HepG2 (cell line): Measurements from ENCODE around the gene SLC7A4. TPM values are rescaled to one million over a fixed set of nuclear protein-coding genes. Genes with fewer than 3 reads are reported as not detected.

ENCODE experiments used
- ASH2L ChIP-seq: fragments of 300-600, 200-600 bp; sonication (generic); IDR thresholded peaks from 2 replicates; pipeline ENCODE4 v1.7.0; 2017; ENCODE audit warnings: low read depth, mild to moderate bottlenecking, moderate library complexity, mixed read lengths, low read length; ENCODE audit not compliant: insufficient read length
- MBD4 ChIP-seq: IDR thresholded peaks from 2 replicates; pipeline ENCODE4 v1.6.1; 2012; ENCODE audit warnings: low read length, inconsistent platforms, borderline replicate concordance
- MEIS1 ChIP-seq: sonication (generic); formaldehyde crosslinking; IDR thresholded peaks from 2 replicates; pipeline ENCODE4 v1.9.0; 2021; ENCODE audit warnings: mild to moderate bottlenecking, missing genetic modification reagents, moderate library complexity, borderline replicate concordance
- MTF2 ChIP-seq: sonication (generic); formaldehyde crosslinking; IDR thresholded peaks from 2 replicates; pipeline ENCODE4 v1.5.0; 2020; ENCODE audit warnings: missing genetic modification reagents, borderline replicate concordance
- RBFOX2 ChIP-seq: fragments of 200-400 bp; formaldehyde crosslinking; IDR thresholded peaks from 2 replicates; pipeline ENCODE4 v1.6.1; 2017; ENCODE audit warnings: low read depth, mild to moderate bottlenecking, low read length
- SAP130 ChIP-seq: IDR thresholded peaks from 2 replicates; pipeline ENCODE4 v1.6.1; 2016; ENCODE audit warnings: low read depth
- ZFP1 ChIP-seq: IDR thresholded peaks from 2 replicates; pipeline ENCODE4 v1.6.1; 2016
- ZFP36L1 ChIP-seq: sonication (generic); formaldehyde crosslinking; IDR thresholded peaks from 2 replicates; pipeline ENCODE4 v1.8.0; 2022; ENCODE audit warnings: mild to moderate bottlenecking, missing genetic modification reagents, moderate library complexity
- ZFP36L2 ChIP-seq: sonication (generic); formaldehyde crosslinking; IDR thresholded peaks from 2 replicates; pipeline ENCODE4 v1.4.0; 2020; ENCODE audit warnings: missing genetic modification reagents
- ZNF44 ChIP-seq: sonication (generic); formaldehyde crosslinking; IDR thresholded peaks from 2 replicates; pipeline ENCODE4 v1.5.1; 2020; ENCODE audit warnings: mild to moderate bottlenecking, missing genetic modification reagents
- ZNF773 ChIP-seq: sonication (generic); formaldehyde crosslinking; IDR thresholded peaks from 2 replicates; pipeline ENCODE4 v1.4.0; 2020; ENCODE audit warnings: missing genetic modification reagents, borderline replicate concordance
- ZNF777 ChIP-seq: sonication (generic); formaldehyde crosslinking; IDR thresholded peaks from 2 replicates; pipeline ENCODE4 v1.4.0; 2020; ENCODE audit warnings: missing genetic modification reagents
- ZNF781 ChIP-seq: sonication (generic); formaldehyde crosslinking; IDR thresholded peaks from 2 replicates; pipeline ENCODE4 v1.5.1; 2020; ENCODE audit warnings: borderline replicate concordance, mild to moderate bottlenecking, missing genetic modification reagents; ENCODE audit errors: not compliant biosample characterization
- ZNF841 ChIP-seq: sonication (generic); formaldehyde crosslinking; IDR thresholded peaks from 2 replicates; pipeline ENCODE4 v1.8.1; 2023; ENCODE audit warnings: missing genetic modification reagents, borderline replicate concordance
- polyA plus RNA-seq, 8 experiments: library from polyadenylated mRNA; depleted of rRNA in 3 of 8; stranded (reverse) in 7 of 8; unstranded in 1 of 8; fragments of >200 nt; fragmentation: Illumina TruSeq in 4 of 8; extraction: Trizol in 4 of 8; gene quantifications; 2 replicates each; pipeline versions ENCODE4 v1.2.1 to v1.2.3, GENCODE V29; 2011 to 2016; ENCODE audit warnings: low read depth in 4 of 8, missing spikeins in 1 of 8, mixed read lengths in 1 of 8; ENCODE audit not compliant: insufficient read depth in 1 of 8
- total RNA-seq, 5 experiments: library from RNA; depleted of rRNA; stranded (reverse); fragments of >200 nt; fragmentation: Illumina TruSeq; extraction: Trizol; gene quantifications; 2 replicates each; pipeline ENCODE4 v1.2.3, GENCODE V29; 2016; ENCODE audit warnings: low read depth in 1 of 5
- TF ChIP-seq, protein P1 (sequence below): sonication (generic); formaldehyde crosslinking; IDR thresholded peaks from 2 replicates; pipeline ENCODE4 v1.5.0; 2020; ENCODE audit warnings: missing genetic modification reagents, mild to moderate bottlenecking, borderline replicate concordance
- TF ChIP-seq, protein P2 (sequence below): sonication (generic); formaldehyde crosslinking; IDR thresholded peaks from 2 replicates; pipeline ENCODE4 v1.4.0; 2020; ENCODE audit warnings: missing genetic modification reagents
- TF ChIP-seq, protein P3 (sequence below): sonication (generic); formaldehyde crosslinking; IDR thresholded peaks from 2 replicates; pipeline ENCODE4 v1.4.0; 2020; ENCODE audit warnings: mild to moderate bottlenecking, missing genetic modification reagents
- TF ChIP-seq, protein P4 (sequence below): sonication (generic); formaldehyde crosslinking; IDR thresholded peaks from 2 replicates; pipeline ENCODE4 v1.4.0; 2020; ENCODE audit warnings: low read depth, mild to moderate bottlenecking, missing genetic modification reagents
- TF ChIP-seq, protein P5 (sequence below): sonication (generic); formaldehyde crosslinking; IDR thresholded peaks from 2 replicates; pipeline ENCODE4 v1.4.0; 2020; ENCODE audit warnings: missing genetic modification reagents

SLC7A4 gene
- total and polyA plus RNA-seq, 2 of the 13 experiments (the other 11 are each of a cell fraction or from before 2014, with no cell fraction given), result not detected

DNA sequence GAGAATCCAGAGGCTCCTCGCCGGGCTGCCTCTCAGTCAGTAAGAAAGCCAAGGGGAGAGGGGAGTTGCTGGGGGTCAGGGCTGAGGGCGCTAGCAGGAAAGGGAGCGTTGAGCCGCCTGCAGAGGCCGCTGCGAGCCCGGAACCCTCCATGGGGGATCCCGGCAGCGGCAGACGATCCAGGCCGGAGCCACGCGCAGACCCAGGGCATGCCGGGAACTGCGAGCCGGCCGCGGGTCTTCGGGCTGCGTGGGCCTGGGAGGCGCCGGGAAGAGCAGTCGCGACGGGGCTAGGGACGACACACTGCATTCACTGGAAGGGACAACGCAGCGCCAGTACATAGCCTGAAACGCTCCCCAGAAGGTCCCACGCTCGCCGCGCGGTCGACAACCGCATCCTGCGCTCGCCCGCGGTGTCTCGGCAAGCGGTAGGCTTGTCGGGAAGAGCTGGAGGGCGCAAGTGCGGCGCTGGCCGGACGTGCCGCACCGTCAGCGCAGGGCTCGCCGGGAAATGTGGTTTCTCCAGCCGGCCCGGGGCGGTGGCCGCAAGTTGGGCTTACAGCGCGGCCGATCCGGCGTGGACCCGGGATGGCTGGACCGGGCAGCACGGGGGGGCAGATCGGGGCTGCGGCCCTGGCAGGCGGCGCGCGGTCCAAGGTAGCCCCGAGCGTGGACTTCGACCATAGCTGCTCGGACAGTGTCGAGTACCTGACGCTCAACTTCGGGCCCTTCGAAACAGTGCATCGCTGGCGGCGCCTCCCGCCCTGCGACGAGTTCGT, 50.4 kb downstream of the SLC7A4 start, which contains the start of gene LZTR1 (continued):
- TF ChIP-seq, protein P1, sequence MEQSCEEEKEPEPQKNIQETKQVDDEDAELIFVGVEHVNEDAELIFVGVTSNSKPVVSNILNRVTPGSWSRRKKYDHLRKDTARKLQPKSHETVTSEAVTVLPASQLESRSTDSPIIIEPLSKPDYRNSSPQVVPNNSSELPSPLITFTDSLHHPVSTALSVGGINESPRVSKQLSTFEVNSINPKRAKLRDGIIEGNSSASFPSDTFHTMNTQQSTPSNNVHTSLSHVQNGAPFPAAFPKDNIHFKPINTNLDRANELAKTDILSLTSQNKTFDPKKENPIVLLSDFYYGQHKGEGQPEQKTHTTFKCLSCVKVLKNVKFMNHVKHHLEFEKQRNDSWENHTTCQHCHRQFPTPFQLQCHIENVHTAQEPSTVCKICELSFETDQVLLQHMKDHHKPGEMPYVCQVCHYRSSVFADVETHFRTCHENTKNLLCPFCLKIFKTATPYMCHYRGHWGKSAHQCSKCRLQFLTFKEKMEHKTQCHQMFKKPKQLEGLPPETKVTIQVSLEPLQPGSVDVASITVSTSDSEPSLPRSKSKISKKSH (CRISPR knock-in tag), result peak; percentile 80; the same call in 1 of the 2 replicates
- TF ChIP-seq ZFP1 (peak; percentile 74; the same call in 1 of the 2 replicates), MTF2 (CRISPR knock-in tag) (peak; percentile 81), ZNF773 (CRISPR knock-in tag) (0 out of 2 replicates have a peak, but pooled peaks have one; percentile 69), MBD4 (no peak), RBFOX2 (peak; percentile 100), ZNF781 (CRISPR knock-in tag) (peak; percentile 89), ASH2L (peak; percentile 87), ZNF44 (CRISPR knock-in tag) (0 out of 2 replicates have a peak, but pooled peaks have one; percentile 68), SAP130 (CRISPR knock-in tag) (peak; percentile 83), ZNF777 (CRISPR knock-in tag) (peak; percentile 75), ZNF841 (CRISPR knock-in tag) (no peak), ZFP36L2 (0 out of 2 replicates have a peak, but pooled peaks have one; percentile 38), MEIS1 (peak; percentile 87), ZFP36L1 (CRISPR knock-in tag) (peak; percentile 90)
- TF ChIP-seq, protein P2, sequence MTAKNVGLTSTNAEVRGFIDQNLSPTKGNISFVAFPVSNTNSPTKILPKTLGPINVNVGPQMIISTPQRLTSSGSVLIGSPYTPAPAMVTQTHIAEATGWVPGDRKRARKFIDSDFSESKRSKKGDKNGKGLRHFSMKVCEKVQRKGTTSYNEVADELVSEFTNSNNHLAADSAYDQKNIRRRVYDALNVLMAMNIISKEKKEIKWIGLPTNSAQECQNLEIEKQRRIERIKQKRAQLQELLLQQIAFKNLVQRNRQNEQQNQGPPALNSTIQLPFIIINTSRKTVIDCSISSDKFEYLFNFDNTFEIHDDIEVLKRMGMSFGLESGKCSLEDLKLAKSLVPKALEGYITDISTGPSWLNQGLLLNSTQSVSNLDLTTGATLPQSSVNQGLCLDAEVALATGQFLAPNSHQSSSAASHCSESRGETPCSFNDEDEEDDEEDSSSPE (CRISPR knock-in tag), result peak; percentile 80
- TF ChIP-seq, protein P3, sequence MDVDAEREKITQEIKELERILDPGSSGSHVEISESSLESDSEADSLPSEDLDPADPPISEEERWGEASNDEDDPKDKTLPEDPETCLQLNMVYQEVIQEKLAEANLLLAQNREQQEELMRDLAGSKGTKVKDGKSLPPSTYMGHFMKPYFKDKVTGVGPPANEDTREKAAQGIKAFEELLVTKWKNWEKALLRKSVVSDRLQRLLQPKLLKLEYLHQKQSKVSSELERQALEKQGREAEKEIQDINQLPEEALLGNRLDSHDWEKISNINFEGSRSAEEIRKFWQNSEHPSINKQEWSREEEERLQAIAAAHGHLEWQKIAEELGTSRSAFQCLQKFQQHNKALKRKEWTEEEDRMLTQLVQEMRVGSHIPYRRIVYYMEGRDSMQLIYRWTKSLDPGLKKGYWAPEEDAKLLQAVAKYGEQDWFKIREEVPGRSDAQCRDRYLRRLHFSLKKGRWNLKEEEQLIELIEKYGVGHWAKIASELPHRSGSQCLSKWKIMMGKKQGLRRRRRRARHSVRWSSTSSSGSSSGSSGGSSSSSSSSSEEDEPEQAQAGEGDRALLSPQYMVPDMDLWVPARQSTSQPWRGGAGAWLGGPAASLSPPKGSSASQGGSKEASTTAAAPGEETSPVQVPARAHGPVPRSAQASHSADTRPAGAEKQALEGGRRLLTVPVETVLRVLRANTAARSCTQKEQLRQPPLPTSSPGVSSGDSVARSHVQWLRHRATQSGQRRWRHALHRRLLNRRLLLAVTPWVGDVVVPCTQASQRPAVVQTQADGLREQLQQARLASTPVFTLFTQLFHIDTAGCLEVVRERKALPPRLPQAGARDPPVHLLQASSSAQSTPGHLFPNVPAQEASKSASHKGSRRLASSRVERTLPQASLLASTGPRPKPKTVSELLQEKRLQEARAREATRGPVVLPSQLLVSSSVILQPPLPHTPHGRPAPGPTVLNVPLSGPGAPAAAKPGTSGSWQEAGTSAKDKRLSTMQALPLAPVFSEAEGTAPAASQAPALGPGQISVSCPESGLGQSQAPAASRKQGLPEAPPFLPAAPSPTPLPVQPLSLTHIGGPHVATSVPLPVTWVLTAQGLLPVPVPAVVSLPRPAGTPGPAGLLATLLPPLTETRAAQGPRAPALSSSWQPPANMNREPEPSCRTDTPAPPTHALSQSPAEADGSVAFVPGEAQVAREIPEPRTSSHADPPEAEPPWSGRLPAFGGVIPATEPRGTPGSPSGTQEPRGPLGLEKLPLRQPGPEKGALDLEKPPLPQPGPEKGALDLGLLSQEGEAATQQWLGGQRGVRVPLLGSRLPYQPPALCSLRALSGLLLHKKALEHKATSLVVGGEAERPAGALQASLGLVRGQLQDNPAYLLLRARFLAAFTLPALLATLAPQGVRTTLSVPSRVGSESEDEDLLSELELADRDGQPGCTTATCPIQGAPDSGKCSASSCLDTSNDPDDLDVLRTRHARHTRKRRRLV (CRISPR knock-in tag), result peak; percentile 83
- TF ChIP-seq, protein P4, sequence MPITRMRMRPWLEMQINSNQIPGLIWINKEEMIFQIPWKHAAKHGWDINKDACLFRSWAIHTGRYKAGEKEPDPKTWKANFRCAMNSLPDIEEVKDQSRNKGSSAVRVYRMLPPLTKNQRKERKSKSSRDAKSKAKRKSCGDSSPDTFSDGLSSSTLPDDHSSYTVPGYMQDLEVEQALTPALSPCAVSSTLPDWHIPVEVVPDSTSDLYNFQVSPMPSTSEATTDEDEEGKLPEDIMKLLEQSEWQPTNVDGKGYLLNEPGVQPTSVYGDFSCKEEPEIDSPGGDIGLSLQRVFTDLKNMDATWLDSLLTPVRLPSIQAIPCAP (CRISPR knock-in tag), result no peak
- TF ChIP-seq, protein P5, sequence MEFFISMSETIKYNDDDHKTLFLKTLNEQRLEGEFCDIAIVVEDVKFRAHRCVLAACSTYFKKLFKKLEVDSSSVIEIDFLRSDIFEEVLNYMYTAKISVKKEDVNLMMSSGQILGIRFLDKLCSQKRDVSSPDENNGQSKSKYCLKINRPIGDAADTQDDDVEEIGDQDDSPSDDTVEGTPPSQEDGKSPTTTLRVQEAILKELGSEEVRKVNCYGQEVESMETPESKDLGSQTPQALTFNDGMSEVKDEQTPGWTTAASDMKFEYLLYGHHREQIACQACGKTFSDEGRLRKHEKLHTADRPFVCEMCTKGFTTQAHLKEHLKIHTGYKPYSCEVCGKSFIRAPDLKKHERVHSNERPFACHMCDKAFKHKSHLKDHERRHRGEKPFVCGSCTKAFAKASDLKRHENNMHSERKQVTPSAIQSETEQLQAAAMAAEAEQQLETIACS (CRISPR knock-in tag), result peak; percentile 72
